Sigmoid colon (tissue), 7 donors: ENCODE results near the gene SCN1B. TPM values are rescaled to one million over a fixed set of nuclear protein-coding genes. Genes with fewer than 3 reads are reported as not detected.

Source experiments
- DNase-seq: peaks from one replicate; pipeline ENCODE4 v3.0.0-alpha.2; 2019
- H3K27ac ChIP-seq, 4 donors: fragments of 200-600 bp; sonication (generic); one replicate each; pipeline ENCODE4 v1.5.1; 2016 to 2019; ENCODE audit warnings: mild to moderate bottlenecking in 1 of 4
- H3K27me3 ChIP-seq, 3 donors: fragments of 200-600 bp; sonication (generic); one replicate each; pipeline ENCODE4 v1.5.1; 2019; ENCODE audit warnings: mild to moderate bottlenecking in 1 of 3
- H3K36me3 ChIP-seq, 4 donors: fragments of 200-600 bp; sonication (generic); one replicate each; pipeline ENCODE4 v1.5.1; 2016 to 2019
- H3K4me1 ChIP-seq, 4 donors: fragments of 200-600 bp; sonication (generic); one replicate each; pipeline ENCODE4 v1.5.1; 2017 to 2019
- H3K4me3 ChIP-seq, 4 donors: fragments of 200-600 bp; sonication (generic); one replicate each; pipeline ENCODE4 v1.5.1; 2017 to 2019; ENCODE audit warnings: mild to moderate bottlenecking in 2 of 4, moderate library complexity in 1 of 4
- H3K9me3 ChIP-seq, 4 donors: fragments of 200-600 bp in 3 of 4; sonication (generic) in 3 of 4; one replicate each; pipeline versions ENCODE4 v1.5.1 to v1.6.1; 2013 to 2019
- EP300 ChIP-seq, 4 donors: sonication (generic); formaldehyde crosslinking; IDR thresholded peaks; one replicate each; pipeline ENCODE4 v1.6.1; 2017; ENCODE audit warnings: antibody characterized with exemption in 4 of 4
- POLR2A ChIP-seq, 2 donors: fragments of 450-650 bp; IDR thresholded peaks; one replicate each; pipeline ENCODE4 v1.6.1; 2016; ENCODE audit warnings: antibody characterized with exemption in 2 of 2, mild to moderate bottlenecking in 2 of 2, moderate library complexity in 2 of 2
- POLR2AphosphoS5 ChIP-seq, 4 donors: sonication (generic); formaldehyde crosslinking; IDR thresholded peaks; one replicate each; pipeline ENCODE4 v1.6.1; 2017; ENCODE audit warnings: antibody characterized with exemption in 4 of 4
- WGBS, 2 donors: extraction: QIAGEN DNeasy Blood & Tissue Kit; methylation state at CpG; one replicate each; pipeline ENCODE4 v1.1.7; 2013; 5-methylcytosine and 5-hydroxymethylcytosine counted together
- intact Hi-C: fragments of 100-400 bp; cut with DNase I; formaldehyde crosslinking; loops from one replicate; pipeline ENCODE4 v1.15.1; 2023
- polyA plus RNA-seq, 3 donors: library from polyadenylated mRNA; stranded (reverse); fragments of 200-250 nt; gene quantifications; one replicate each; pipeline ENCODE4 v1.2.3, GENCODE V29; 2013
- total RNA-seq, 4 donors: library from RNA; depleted of rRNA; stranded (reverse); fragments of >200 nt; gene quantifications; one replicate each; pipeline ENCODE4 v1.1.0, GENCODE V29; 2016
- TF ChIP-seq, protein P1 (sequence below), 4 experiments: fragments of 450-650 bp in 3 of 4; fragments of 200-600 bp in 1 of 4; IDR thresholded peaks; one replicate each; pipeline ENCODE4 v1.5.1; 2016 to 2019; ENCODE audit warnings: antibody characterized with exemption in 4 of 4, mild to moderate bottlenecking in 3 of 4, moderate library complexity in 2 of 4
- donor health status: healthy with polysubstance abuse.
- donor health status: Bipolar disorder and iron deficiency.
- donor health status: healthy.

SCN1B gene
- total and polyA plus RNA-seq, 7 donors = 3.0 to 10.0 (median 5.7) TPM

DNA sequence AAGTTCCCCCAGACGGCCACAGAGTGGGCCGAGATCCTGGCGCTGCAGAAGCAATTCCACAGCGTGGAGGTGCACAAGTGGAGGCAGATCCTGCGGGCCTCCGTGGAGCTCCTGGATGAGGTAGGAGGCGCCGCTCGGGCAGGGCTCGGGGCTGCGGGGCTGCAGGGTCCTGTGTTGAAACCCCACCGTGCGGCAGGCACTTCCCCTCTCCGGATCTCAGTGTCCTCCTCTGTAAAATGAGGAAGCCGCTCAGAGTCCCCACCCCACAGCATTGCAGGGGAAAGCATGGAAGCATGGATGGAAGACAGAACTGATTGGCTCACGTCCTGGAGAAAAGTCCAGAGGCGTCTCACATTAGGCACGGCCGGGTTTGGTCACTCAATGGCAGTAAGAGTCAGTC, 6.8 kb upstream of the SCN1B start:
- DNase-seq = peak; percentile 70
- Histone ChIP-seq H3K27me3 (no peaks in the 10 kb centered on the region), H3K4me3 (no peak overlapping the region), H3K27ac (no peak overlapping the region), H3K4me1 (no peaks in the 10 kb centered on the region), H3K36me3 (peaks cover 47 to 99% (median 75%) of the 10 kb centered on the region in 4 donors), H3K9me3 (no peaks in the 10 kb centered on the region)
- TF ChIP-seq, protein P1, sequence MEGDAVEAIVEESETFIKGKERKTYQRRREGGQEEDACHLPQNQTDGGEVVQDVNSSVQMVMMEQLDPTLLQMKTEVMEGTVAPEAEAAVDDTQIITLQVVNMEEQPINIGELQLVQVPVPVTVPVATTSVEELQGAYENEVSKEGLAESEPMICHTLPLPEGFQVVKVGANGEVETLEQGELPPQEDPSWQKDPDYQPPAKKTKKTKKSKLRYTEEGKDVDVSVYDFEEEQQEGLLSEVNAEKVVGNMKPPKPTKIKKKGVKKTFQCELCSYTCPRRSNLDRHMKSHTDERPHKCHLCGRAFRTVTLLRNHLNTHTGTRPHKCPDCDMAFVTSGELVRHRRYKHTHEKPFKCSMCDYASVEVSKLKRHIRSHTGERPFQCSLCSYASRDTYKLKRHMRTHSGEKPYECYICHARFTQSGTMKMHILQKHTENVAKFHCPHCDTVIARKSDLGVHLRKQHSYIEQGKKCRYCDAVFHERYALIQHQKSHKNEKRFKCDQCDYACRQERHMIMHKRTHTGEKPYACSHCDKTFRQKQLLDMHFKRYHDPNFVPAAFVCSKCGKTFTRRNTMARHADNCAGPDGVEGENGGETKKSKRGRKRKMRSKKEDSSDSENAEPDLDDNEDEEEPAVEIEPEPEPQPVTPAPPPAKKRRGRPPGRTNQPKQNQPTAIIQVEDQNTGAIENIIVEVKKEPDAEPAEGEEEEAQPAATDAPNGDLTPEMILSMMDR (IDR thresholded peaks at IDR 0.05) = no peak
- TF ChIP-seq EP300 (IDR thresholded peaks at IDR 0.05) (no peak), POLR2AphosphoS5 (IDR thresholded peaks at IDR 0.05) (no peak), POLR2A (IDR thresholded peaks at IDR 0.05) (no peak)
- intact Hi-C loops = no loop called here
- 86 to 90% methylated on average over 19 of the region's 19 CpGs for WGBS, 2 donors

DNA sequence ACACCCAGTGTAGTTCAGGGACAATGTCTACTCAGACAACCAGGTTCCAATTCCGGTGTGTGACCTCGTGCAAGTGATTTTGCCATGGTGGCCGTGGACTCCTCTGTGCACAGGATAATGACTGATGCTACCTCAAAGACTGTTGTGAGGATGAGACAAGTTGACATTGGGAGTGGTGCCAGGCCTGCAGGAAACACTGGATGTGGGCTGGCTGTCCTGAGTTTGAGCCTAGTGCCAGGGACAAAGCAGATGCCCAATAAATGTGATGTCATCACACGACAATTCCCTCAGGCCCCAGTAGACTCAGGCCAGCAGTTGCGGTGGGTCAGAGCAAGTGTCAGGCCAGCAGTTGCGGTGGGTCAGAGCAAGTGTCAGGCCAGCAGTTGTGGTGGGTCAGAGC, 6.2 kb upstream of the SCN1B start:
- Histone ChIP-seq H3K27ac (no peak overlapping the region), H3K27me3 (no peaks in the 10 kb centered on the region), H3K4me3 (no peak overlapping the region), H3K9me3 (no peaks in the 10 kb centered on the region), H3K4me1 (no peaks in the 10 kb centered on the region), H3K36me3 (peaks cover 46 to 92% (median 69%) of the 10 kb centered on the region in 4 donors)
- WGBS, 2 donors = 83 to 92% methylated on average over 6 of the region's 6 CpGs
- intact Hi-C loops = no loop called here
- DNase-seq = peak; percentile 62
- TF ChIP-seq POLR2A (IDR thresholded peaks at IDR 0.05) = no peak
- TF ChIP-seq EP300 (IDR thresholded peaks at IDR 0.05) = no peak
- TF ChIP-seq, protein P1 (IDR thresholded peaks at IDR 0.05) = no peak
- no peak for TF ChIP-seq POLR2AphosphoS5 (IDR thresholded peaks at IDR 0.05)

DNA sequence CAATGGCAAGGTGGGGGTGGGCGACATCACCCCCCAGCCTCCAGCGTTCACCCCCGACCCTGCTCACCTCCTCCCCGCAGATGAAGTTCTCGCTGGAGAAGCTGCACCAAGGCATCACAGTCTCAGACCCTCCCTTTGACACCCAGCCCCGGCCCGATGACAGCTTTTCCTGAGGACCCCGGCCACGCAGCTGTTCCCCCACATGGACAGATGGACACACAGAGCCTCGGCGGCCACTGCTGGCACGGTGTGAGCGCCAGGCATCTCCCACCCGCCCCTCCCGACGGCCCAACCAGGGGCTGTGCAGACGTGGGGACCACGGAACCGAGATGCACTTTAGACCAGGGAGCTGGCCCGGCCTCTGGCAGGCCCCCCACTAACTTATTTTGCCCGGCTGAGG, 4.3 kb upstream of the SCN1B start:
- Histone ChIP-seq H3K4me1 (peaks cover 0 to 11% (median 9%) of the 10 kb centered on the region in 4 donors), H3K9me3 (no peaks in the 10 kb centered on the region), H3K27ac (no peak overlapping the region), H3K4me3 (no peak overlapping the region), H3K27me3 (no peaks in the 10 kb centered on the region), H3K36me3 (peaks cover 37 to 74% (median 51%) of the 10 kb centered on the region in 4 donors)
- intact Hi-C loops = no loop called here
- DNase-seq = no peak
- TF ChIP-seq POLR2AphosphoS5 (IDR thresholded peaks at IDR 0.05) (no peak), EP300 (IDR thresholded peaks at IDR 0.05) (no peak), POLR2A (IDR thresholded peaks at IDR 0.05) (no peak)
- TF ChIP-seq, protein P1 (IDR thresholded peaks at IDR 0.05) = no peak
- WGBS, 2 donors = 92 to 93% methylated on average over 21 of the region's 21 CpGs

DNA sequence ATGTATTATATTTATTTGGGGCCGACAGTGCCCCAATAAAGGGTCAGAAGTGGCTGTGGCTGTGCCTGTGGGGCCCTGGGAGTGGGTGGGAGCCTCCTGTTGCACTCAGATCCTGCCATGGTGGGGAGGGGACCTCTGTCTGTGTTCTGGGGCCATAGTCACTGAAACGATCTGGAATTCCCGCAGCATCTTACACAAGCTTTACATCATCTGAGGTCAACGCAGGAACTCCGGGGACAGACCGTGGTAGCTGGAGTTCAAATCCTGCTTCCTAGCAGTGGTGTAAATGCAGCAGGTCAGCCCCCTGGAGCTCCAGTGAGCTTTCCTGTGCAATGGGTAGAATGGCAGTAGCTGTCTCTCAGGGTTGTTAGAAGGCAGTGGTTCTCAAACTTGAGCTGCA, 3.9 kb upstream of the SCN1B start:
- H3K27me3 ChIP-seq = no peaks in the 10 kb centered on the region
- H3K4me1 ChIP-seq = peaks cover 0 to 16% (median 11%) of the 10 kb centered on the region in 4 donors
- no peaks in the 10 kb centered on the region for H3K9me3 ChIP-seq
- TF ChIP-seq POLR2A (IDR thresholded peaks at IDR 0.05) (no peak), EP300 (IDR thresholded peaks at IDR 0.05) (no peak), POLR2AphosphoS5 (IDR thresholded peaks at IDR 0.05) (no peak)
- TF ChIP-seq, protein P1 (IDR thresholded peaks at IDR 0.05) = no peak
- DNase-seq = no peak
- peaks cover 33 to 69% (median 47%) of the 10 kb centered on the region in 4 donors for H3K36me3 ChIP-seq
- H3K27ac ChIP-seq = no peak overlapping the region
- intact Hi-C loops = no loop called here
- H3K4me3 ChIP-seq = no peak overlapping the region
- WGBS, 2 donors = 84 to 87% methylated on average over 6 of the region's 6 CpGs

DNA sequence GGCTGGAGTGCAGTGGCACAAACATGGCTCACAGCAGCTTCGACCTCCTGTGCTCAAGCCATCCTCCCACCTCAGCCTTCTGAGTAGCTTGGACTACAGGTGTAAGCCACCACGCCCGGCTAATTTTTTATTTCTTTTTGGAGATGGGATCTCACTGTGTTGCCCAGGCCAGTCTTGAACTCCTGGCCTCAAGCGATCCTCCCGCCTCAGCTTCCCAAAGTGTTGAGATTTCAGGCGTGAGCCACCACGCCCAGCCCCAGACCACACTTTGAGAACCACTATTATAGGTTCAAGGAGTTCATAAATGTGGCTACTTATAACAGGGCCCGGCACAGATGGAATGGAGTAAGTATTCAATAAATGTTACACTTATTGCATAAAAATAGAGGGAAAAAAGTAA, 3.3 kb upstream of the SCN1B start:
- DNase-seq = no peak
- WGBS, 2 donors = 85 to 90% methylated on average over 8 of the region's 8 CpGs

More for the DNA sequence above, 3.3 kb upstream of the SCN1B start:
- no peak overlapping the region for H3K4me3 ChIP-seq
- H3K27me3 ChIP-seq = no peaks in the 10 kb centered on the region
- H3K27ac ChIP-seq = no peak overlapping the region
- intact Hi-C loops = no loop called here
- H3K9me3 ChIP-seq = no peaks in the 10 kb centered on the region
- H3K4me1 ChIP-seq = peaks cover 0 to 20% (median 15%) of the 10 kb centered on the region in 4 donors
- TF ChIP-seq POLR2A (IDR thresholded peaks at IDR 0.05) (no peak), EP300 (IDR thresholded peaks at IDR 0.05) (no peak), POLR2AphosphoS5 (IDR thresholded peaks at IDR 0.05) (no peak)
- TF ChIP-seq, protein P1 (IDR thresholded peaks at IDR 0.05) = no peak
- peaks cover 27 to 63% (median 41%) of the 10 kb centered on the region in 4 donors for H3K36me3 ChIP-seq
